HG02870 (cell line): ENCODE measurements around the gene SUDS3.

Experiments
- ATAC-seq: cut with Tn5 transposase; IDR thresholded peaks from one replicate; pipeline ENCODE4 v1.9.1; 2021; ENCODE audit warnings: mild to moderate bottlenecking, moderate library complexity; ENCODE audit not compliant: unreplicated experiment

SUDS3 gene

DNA sequence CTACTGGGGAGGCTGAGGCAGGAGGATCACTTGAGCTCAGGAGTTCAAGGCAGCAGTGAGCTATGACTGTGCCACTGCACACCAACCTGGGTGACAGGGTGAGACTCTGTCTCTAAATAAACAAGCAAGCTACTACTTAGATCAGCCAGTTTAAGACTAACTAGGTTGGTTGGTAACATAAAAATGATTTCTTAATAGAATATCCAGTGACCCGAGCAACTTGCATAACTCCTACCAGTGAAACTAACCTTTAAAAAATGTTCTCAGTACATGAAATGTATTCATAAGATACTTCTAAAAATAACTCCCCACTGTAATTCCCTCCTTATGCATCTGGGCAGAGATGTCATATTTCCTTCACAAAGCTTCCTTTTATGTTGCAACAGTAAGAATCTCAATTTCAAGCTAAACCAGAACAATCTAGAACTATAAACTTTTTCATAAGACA, 19.5 kb upstream of the SUDS3 start:
- no peak for ATAC-seq

DNA sequence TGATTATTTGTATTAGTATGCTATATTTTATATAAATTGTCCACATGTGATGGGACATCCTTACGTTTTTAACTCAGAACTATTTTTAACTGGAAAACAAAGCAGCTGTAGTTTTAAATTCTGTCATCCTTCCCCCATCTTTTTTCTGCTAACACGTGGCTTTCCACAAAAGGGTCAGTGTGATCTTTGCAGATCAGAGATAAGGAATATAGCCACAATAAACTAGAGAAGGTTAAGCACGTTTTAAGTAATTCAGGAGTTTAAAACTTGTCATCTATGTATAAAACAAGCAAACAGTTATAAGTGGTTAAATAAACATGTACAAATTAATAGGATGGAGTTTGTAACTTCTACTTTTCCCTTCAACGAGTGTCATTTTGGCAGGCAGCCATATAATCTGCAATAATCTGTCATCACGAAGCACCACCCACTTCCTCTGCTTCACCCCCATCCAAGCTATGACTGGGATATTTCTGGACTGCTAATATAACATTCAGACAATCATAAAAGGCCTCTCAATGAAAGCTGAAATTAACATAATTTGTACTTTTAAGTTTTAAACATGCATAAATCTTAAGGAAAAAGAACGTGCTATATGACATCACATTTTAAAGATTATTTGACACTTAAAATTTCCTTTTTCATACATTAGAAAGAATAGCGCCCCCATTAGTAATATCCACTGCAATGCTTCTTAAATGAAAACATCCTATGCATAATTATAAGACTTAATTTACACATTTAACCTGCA, 18.9 kb upstream of the SUDS3 start:
- ATAC-seq = no peak

DNA sequence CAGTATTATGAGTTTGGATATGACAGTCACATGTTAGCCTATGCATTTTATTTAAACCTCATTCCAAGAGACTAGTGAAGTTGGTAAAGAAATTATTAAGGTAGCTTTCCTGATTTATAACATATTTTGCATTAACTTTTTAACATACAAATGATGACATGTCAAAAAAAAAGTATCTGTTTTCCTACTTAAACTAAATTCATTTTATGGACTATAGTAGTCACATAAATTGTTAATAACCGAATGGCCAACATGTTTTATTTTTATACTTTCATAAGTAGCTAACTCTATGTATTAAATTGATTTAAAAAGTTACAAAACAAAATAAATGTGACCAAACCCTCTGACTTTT, 18.4 kb upstream of the SUDS3 start:
- ATAC-seq = no peak

DNA sequence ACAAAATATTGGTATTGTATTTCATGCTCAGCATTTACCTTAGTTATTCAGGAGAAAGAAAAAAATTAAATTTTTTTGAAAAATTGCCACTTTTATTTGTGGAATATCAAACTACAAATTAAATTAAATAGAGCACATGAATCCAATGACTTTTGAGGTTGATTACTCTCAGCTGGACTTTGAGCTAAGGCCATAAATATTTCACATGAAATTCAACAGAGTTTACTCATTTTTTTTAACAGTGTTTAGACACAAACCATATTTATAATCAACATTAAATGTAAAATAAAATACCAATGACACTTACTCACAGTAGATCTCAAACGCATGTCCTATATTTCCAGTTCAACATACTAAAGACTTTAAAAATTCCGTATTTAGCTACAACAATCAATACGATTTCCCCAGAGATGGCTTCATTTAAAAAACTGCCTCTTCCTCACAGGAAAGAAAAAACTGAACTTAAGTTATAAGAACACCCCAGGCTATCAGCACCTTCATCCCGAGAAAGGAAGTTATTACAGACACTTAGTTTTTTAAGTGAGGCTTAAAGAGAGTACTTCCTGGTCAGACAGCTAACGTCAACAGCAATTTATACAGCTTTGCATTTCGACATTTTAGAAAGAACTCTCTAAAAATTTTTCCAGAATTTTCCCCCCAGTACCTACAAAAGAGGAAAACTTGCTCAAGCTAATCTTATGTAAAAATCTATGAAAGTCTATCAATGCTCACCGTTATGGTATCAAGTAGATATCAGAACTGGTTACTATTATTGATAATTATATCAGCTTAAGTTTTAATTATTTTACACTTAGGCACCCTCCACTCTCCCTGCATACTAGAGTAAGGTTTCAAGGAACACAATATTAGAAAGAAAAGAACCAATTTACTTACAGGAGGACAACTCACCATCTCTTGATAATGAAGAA, 17.5 kb upstream of the SUDS3 start:
- ATAC-seq = no peak

DNA sequence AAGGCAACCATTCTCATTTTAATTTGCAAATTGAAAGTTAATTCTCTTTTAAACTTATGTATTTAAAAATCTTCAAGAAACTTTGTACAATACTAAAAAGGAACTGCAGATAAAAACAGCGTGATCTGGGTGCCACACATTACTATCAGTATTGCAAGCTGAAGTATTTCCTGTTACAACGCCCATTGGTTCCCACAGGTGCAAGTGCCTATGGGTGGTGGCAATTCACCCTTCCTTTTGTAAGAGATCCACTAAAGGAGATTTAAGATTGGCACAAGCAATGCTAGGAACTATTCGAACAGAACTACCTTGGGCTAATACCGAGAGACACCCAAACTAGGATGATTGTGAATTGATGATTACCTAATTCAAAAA, 16.8 kb upstream of the SUDS3 start:
- no peak for ATAC-seq

DNA sequence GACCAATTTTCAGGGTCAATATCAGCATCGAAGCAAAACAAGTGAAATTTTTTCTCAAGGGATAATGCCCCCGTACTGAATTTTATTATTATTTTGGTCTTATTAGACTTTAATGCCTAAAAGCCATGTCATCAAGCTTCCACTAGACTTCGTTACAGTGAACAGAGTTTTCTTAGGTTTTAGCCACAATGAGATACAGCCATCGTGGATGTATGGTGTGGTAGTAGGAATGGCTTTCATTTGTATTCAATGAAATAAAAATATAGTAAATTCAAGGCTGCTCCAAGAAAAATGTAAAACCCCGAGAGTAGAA, 15.3 kb upstream of the SUDS3 start:
- ATAC-seq = no peak

DNA sequence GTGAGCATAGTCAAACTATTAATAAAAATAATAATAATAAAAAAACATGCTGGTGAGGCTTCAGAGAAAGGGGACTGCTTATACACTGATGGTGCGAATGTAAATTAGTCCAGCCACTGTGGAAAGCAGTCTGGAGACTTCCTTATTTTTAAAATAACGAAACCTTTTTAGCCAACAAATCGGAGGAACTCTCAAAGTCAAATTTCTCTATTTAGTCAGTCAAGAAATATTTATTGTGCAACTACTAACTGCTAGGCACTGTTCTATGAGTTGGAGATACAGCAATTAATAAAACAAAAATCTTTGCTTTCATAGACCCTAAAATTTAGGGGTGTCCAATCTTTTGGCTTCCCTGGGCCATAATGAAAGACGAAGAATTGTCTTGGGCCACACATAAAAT, 14.5 kb upstream of the SUDS3 start:
- ATAC-seq = no peak

DNA sequence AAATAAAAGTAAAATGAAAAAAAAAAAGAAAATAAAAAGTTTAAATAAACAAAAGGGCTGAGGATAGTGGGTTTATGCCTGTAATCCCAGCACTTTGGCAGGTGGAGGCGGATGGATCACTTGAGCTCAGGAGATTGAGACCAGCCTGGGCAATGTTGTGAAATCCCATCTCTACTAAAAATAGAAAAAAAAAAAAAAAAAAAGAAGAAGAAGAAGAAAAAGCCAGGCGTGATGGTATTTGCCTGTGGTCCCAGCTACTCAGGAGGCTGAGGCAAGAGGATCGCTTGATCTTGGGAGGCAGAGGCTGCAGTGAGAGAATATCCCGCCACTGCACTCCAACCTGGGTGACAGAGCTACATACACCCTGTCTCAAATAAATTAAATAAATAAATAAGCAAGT, 7.5 kb upstream of the SUDS3 start:
- no peak for ATAC-seq

DNA sequence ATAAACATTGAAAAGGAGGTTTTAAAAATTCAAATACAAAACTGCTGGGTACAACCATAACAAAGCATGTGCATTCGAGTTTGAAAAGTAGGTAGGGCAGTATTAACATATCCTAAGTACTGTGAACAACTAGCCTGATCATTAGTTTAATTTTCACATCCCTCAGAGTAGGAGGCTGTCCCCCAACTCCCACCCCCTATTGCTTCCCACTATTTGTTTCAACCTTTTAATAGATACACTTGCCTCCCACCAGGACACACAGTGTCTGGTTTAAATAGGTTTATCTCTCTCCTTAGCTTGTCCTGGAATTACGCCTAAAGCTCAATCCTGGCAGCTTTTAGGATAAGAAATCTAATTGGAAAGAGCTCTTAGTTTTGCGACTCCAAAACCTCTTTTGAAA, 5.8 kb upstream of the SUDS3 start:
- ATAC-seq = no peak

DNA sequence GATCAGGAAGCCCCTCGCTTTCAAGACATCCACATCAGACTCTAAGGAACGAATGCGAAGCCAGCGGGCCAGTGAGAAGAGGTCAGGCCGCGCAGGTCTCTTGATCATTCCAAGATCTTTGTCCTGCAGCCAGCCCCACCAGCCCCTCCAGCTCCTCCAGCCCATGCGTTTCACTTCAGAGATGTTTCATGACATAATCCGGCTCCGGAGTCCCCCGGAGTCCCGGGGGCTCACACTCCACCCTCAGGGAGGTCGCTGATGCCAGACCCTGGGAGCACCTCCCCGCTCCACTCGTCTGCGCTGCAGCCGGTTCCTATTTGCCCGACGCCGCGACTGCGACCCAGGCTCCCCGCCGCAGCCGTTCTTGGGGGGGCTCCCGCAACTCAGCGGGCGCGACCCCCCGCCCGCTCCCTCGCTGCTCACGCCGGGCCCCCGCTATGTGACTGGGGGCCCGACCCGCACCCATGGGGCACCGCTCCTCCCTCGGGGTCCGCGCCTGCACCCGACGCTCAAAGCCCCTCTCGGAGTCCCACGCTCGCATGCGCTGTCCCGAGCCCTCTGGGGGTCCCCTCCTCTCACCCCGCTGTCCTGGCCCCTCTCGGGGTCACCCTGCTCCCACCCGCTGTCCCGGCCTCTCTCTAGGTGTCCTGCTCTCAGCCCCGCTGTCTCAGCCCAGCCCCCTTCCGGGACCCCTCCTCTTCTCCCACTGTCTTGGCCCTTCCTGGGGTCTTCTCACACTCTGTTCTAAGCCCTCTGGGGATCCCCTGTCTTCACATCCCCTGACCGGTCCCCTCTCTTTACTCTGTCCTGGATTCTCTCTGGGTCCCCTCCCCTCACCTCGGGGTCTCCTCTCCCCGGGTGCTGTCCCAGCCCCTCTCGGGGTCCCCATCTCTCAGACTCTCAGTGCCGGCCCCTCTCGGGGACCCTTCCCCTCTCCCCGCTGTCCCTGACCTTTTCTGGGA, 4.8 kb upstream of the SUDS3 start:
- no peak for ATAC-seq

DNA sequence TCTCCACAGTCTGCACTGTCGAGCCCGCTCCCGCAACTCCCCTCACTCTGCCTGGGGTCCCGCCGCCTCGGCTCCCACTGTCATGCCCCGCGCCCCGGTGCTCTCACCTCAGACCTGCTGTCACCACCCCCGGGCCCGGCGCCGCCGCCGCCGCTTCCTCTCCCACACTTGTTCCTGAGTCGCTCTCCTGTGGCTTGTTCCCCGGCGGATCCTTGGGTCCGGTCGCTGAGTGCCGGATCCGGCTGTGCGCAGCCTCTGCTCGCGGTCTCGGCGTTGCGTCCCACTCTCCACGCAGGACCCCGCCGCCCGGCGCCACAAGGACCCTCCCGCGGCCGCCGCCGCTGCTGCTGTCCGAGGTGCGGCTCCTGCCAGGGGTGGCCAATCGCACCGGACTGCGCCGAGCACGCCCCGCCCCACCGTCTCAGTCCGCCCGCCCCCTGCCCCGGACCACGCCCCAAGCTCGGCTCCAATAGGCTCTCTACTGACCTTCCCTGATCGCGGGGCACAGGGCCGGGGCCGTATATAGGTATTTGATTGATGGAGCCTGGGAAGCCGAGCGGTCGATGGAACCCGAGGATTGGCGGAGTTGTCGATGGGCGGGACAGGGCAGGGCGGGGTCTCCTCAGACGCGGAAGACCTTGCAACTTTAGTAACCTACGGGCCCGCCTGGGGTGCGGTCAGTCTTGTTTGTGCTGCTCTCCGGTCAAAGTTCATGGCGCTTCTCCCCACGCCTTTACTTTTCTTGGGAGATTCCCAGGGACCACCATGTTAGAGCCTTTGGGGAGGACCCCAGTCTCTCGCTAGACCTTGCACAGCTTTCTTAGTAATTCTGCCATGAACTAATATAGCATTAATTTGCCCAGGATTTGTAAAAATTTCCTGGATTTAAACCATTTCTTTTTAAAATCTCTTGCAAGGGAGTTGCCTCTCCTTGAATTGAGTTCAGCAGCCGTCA, 3.5 kb upstream of the SUDS3 start, which contains the start of gene TAOK3:
TSS of gene TAOK3 (minus strand) at position 367 of the 955 bp plus-strand sequence. CDS start 117,340 bp downstream, outside the sequence.
- ATAC-seq = peak; percentile 78

DNA sequence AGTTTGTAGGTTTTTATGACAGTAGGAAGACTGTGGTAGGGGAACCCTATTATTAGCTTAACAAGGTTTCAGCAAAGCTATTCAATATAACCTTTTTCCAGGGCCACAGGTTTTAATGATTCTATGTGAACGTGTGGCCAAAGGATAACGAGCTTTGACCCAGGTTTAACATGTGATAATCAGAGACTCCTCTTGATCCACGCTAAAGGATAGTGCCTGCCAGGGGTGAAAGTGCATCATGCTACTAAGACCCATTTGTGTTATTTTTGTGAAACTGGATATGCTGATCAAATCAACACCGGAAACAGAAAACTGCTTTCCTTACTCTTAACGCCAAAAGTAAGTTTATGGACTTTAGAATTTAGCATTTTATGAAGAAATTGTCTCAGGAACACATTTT, 2.7 kb upstream of the SUDS3 start:
- ATAC-seq = no peak

DNA sequence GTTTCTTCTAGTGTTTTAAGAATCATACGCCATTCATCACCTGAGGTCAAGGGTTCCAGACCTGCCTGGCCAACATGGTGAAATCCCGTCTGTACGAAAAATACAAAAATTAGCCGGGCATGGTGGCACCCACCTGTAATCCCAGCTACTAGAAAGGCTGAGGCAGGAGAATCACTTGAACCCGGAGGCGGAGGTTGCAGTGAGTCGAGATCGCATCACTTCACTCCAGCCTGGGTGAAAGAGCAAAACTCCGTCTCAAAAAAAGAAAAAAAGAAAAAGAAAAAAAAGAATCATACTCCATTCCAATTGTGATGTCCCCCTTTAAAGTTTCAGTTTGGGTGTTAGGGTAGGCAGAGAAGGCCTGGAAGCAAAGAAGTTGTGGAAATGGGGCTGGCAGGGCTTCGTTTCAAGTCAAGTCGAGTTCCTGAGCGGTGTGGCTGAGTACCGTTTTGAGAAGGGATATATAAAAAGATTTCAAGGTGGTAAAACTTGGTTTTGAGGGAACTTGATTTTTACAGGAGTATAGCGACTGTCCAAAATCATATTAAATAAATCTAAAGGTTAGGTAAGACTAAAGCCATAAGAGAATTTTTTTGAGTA, 2.1 kb upstream of the SUDS3 start:
- ATAC-seq = no peak

DNA sequence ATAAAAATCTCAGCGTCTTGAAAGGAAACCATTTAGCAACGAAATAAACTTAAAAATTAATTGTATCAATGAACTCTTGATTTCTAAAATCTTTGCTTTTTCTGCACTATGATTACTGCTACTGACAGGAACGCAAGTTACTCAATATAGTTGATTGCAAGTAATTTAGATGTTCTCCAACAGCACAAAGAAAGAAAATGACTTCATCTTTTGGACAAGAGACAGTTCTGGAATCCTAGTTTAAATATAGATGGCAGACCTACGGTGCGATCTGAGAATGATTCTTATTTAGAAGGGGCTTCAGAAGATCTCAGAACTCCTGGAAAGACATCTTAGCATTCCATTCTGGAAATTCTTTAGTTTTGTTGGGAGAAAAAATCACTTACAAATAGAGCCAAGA, 1.4 kb upstream of the SUDS3 start:
- ATAC-seq = no peak

DNA sequence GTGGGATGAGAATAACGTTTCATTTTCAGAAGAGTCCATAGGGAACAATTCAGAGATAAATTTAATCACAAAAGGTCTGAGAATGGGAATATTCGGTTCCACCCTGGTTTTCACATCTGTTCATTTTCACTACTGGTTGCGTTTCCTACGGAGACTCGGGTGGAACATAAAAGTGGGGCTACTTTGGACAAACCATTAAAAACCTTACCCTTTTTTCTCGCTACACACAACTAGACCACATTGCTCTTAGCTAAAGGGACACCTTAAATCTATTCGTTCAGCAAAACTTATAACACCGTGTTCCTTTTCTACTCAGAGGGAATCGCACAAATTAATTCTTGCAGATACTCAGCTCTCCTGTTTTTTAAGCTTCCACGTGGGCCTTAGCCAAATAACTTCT, 1.0 kb upstream of the SUDS3 start:
- ATAC-seq = no peak

DNA sequence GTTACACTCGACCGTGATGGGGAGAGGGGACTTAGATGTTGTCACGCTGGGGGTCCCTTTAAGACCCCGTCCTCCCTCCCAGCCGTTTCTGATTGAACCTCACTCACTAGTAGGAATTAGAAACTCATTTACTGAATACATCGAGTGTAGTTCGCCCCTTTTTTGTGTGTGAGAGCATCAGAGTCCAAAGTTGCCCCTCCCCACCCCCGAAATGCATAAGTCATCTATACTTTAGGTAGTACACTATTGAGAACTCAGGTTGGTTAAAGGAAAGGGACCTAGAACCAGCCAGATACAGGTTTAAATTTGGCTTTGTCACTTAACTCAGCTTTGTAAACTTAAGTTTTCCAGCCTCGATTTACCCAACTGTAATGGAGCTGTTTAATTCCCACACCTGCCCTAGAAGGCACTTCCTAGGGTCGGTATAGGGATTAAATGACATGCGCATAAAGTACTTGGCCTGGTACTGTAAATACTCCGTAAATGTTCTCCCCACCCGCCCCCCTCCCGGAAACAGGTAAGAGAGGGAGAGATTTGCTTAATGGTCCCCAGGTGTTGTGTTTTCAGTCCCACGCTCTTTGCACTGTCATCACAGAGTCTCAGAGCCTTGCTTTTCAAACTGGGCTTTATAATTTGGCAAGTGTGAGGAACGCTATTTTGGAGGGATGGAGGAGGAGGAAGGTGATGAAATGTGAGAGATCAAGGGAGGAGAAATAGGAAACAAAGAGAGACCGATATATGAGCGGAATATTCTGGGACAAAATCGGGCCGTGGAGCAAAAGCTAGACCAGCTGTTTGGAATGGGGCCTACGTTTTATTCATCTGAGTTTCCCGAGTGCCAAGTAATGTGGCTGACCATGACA, 897 bp downstream of the SUDS3 start:
- ATAC-seq = no peak

DNA sequence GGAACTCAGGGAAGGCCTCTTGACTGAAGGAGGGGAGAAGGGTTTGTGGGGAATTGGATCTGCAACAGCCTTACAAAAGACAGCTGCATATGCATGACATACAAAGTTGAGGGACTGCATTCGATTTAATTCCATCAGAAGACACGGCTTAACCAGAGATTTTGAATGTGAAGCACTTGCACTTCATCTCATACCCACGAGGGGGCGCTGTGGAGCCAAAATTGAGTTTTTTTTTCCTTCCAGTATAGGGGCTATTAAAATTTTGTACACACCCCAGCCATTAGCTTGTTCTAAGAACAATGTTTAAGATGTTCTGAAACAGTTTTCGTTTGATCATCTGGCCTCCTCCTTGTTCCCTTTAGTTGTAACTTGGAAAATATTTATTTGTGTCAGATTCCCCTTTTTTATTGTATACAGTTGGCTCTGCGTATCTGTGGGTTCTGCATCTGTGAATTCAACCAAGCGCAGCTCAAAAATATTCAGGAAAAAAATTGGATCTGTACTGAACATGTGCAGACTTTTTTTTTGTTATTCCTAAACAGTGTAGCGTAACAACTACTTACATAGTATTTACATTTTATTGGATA, 1.6 kb downstream of the SUDS3 start:
- no peak for ATAC-seq

DNA sequence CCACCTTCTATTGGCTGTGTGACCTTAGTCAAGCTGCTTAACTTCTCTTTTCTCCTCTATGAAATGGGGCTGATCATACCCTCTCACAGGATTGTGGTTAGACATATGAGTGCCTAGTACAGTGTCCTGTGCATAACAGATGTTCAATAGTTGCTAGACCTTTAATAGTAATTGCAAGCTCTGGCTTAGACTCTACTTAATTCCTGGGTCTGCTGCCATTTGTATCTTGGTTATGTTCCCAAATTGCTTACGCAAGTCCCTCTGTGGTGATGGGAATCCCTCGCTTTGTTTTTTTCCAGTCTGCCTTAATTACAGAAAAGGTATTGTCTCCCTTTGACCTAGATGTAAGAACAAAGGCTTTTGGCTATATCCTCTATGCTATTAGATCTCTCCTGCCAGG, 15.1 kb downstream of the SUDS3 start:
- no peak for ATAC-seq
